ENCODE measurements around the gene HCN1. TPM values are rescaled to one million over a fixed set of nuclear protein-coding genes. Genes with fewer than 3 reads are reported as not detected.

Gene HCN1
- total and polyA plus RNA-seq, 2 of the 4 experiments (the other 2 are of a cell fraction) = not detected

GRCh38 chr5:45639040-45639439 is 57.1 kb downstream of the HCN1 start:
- TF ChIP-seq CEBPB (IDR thresholded peaks at IDR 0.05; ENCODE audit: low read depth, low read length) (no peak), CTCF (conservative IDR thresholded peaks at IDR 0.05; ENCODE audit: low read depth, low read length) (no peak; the same call in 1 of the 2 replicates), POLR2A (IDR thresholded peaks at IDR 0.05; ENCODE audit: low read depth, low read length) (no peak)
- ATAC-seq (ENCODE audit: low read depth) (no peak), DNase-seq (no peak)
- Histone ChIP-seq H2BK20ac (ENCODE audit: low read depth, low read length) (no peak overlapping the region), H3K56ac (ENCODE audit: extremely low read depth, insufficient read depth, low read length) (no peak overlapping the region), H4K91ac (ENCODE audit: insufficient read depth, low read depth, low read length) (no peak overlapping the region), H2BK15ac (ENCODE audit: low read depth, low read length) (no peak overlapping the region), H3K14ac (replicated peaks; ENCODE audit: low read depth, low read length) (no peak overlapping the region), H2BK120ac (ENCODE audit: low read depth, low read length) (no peak overlapping the region), H2AFZ (replicated peaks; ENCODE audit: low read length, poor library complexity) (no peak overlapping the region), H3K9me3 (ENCODE audit: control insufficient read depth, insufficient read depth, low read length) (0 out of 2 replicates have a peak, but pooled peaks cover 2% of the 10 kb centered on the region), H3K4ac (ENCODE audit: low read depth, low read length) (no peak overlapping the region), H3K27me3 (ENCODE audit: control insufficient read depth, insufficient read depth, low read length) (no peaks in the 10 kb centered on the region), H3K9me1 (ENCODE audit: insufficient read depth, low read length) (no peaks in the 10 kb centered on the region), H4K8ac (ENCODE audit: low read depth in 2 of 2, low read length in 2 of 2) (no peak overlapping the region), H3K4me3 (ENCODE audit: insufficient read depth, low read depth, low read length) (no peak overlapping the region), H3K18ac (ENCODE audit: low read depth, low read length) (no peak overlapping the region), H2AK9ac (replicated peaks; ENCODE audit: low read depth, low read length, poor library complexity) (no peak overlapping the region), H4K5ac (ENCODE audit: low read depth, low read length) (no peak overlapping the region), H3K23ac (ENCODE audit: low read depth, low read length) (no peak overlapping the region), H3K36me3 (ENCODE audit: control insufficient read depth, insufficient read depth, low read length) (no peaks in the 10 kb centered on the region), H3K9ac (ENCODE audit: low read depth, low read length) (no peak overlapping the region), H2AK5ac (ENCODE audit: low read depth, low read length) (no peak overlapping the region), H3K4me1 (ENCODE audit: control insufficient read depth, insufficient read depth, low read length) (no peaks in the 10 kb centered on the region), H2BK5ac (ENCODE audit: low read depth, low read length, poor library complexity, severe bottlenecking) (no peak overlapping the region), H4K20me1 (ENCODE audit: insufficient read depth, low read length) (no peaks in the 10 kb centered on the region), H3K27ac (ENCODE audit: insufficient read depth, low read length) (no peak overlapping the region), H3K4me2 (ENCODE audit: low read depth, low read length) (no peak overlapping the region), H3K79me1 (ENCODE audit: low read depth in 1 of 2, low read length in 2 of 2) (no peaks in the 10 kb centered on the region)
- ChIA-PET POLR2A (ENCODE audit: unreplicated experiment) (no interaction called here), CTCF (no interaction called here)
- no TSS peak for BruUV-seq (replicated peaks)
- in situ Hi-C loops (cut with MboI; ENCODE audit: low sequenced_read_pairs) (no loop called here), dilution Hi-C loops (cut with HindIII; ENCODE audit: low sequenced_read_pairs, unreplicated experiment) (no loop called here), intact Hi-C loops (cut with micrococcal nuclease) (no loop called here)
- no CpG with 5 or more reads among the region's 2 CpGs for WGBS, 2 experiments (ENCODE audit: extremely low coverage in 2 of 2, insufficient read length in 1 of 2)

All from IMR-90 (cell line).